GM19099 (cell line): ENCODE measurements around the gene CLCN1.

Source experiments
- POLR2A ChIP-seq: IDR thresholded peaks from 3 replicates; pipeline ENCODE4 v1.6.1; 2011; ENCODE audit warnings: low read depth; ENCODE audit not compliant: insufficient read length; ENCODE audit errors: extremely low read depth

The CLCN1 gene

DNA sequence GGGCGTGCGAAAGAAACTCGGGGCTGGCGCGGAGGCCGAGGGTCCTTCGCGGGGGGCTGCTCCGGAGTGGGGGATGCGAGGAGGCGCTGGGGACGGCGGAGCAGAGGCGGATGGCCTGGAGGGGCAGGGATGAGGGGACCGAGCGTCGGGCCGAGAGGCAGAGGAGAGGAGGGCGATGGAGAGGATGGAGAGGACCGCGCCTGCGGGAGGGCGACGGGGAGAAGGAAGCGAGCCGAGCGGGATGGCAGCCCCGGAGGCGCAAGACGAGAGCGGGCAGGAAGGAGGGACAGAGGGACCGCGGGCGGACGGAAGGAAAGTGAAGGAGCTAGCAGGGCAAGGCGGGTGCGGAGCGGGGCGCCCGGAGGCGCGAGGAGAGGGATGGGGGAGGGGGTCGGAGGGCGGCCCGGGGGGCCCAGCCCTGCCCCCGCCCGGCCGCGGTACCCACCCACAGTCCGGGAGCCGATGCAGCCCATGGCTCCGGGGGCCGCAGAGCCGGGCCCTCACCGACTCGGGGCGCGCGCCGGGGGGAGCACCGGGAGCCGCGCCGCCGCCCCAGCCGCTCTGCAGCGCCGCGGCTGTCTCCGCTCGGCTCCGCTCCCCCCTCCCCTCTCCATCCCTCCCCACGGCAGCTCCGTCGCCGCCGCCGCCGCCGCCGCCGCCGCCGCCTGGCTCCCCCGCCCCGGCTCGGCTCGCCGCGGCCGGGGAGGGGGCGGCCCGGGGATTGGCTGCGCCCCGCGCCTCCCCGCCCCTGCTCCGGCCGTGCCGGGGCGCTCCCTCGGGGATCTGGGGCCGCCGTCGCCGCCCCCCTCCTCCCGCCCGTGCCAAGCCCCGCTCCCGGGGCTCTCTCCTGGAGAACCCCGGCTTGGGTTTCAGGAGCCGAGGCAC is 46.5 kb downstream of the CLCN1 start, which contains the start of gene FAM131B:
FAM131B (minus strand) TSS at position 583 of the 885 bp plus-strand sequence; CDS start at position 473, 110 bp downstream.
- TF ChIP-seq POLR2A: no peak

DNA sequence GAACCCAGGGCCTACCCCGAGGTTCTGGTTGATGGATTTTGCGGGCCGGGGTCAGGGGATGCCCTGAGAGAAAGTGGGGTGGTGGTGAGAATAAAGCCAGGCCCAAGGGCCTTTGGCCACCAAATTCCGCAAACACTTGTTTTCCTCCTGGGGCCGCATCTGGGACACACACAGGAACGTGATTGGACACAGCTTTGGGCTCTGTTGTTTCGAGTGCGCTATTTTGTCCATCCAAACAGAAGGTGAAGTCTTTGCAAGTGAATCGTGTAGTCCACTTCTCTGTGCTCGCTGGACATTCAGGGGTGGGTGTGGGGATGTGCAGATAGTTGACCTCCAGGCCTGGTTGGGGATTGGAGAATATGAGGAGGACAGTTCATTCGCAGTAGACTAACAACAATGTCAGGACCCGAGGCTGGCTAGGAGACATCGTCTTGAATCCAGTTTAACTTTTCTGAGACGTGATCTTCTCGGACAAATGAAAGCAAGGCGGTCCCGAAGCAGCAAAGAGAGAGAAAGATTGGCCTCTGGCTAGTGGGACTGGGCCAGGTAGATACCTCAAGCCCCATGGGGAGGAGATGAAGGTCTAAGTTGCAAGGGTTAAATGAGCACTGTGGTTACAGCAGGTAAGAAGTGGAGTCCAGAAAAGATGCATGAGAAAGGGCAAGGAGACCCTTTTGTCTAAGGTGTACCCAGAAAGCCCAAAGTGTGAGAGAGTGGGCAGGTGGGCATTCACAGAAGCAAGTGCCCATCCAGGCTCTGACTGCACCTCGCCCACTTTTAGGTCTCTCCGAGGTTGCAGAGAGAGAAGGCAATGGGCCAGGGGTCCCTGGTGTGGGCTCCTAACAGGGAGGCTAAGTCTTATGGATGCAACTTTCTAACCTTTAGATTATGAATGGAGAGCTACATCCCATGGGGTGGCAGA is 47.4 kb downstream of the CLCN1 start:
- TF ChIP-seq POLR2A: no peak

DNA sequence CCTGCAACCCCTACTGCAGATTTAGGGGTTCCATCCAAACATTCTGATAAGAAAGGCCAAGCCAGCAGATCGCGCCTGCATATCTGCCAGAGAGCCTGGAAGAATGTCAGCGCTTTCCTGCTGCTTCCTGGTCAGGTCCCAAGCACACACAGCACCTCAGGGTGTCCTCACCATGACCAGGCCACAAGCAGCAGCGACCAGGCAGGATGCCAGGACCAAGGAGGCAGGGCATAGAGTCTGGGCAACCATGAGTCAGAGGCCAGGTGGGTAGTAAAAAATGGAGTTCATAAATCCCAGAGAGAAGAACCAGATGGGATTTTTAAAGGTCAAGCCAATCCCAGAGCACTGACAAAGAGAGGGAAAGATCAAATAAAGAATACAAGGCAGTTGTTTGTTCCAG is 52.1 kb downstream of the CLCN1 start:
- TF ChIP-seq POLR2A: no peak

DNA sequence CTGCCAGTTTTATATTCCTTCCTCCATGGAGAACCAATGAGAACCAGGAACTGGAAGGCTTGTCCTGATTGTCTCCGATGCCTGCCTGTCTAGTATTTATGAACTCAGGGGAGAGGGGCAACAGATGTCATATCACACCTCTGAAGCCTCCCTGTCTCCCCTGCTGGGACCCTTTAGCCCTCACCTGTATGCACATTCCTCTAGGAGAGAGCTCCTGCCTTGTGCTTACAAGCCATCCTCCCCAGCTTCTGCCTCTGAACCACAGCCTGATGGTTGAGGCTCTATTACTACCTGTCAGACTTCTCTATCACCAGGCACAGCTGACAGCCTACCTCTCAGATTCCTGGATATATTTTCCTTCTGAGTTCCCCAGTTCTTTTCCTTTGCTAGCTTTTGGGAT is 52.5 kb downstream of the CLCN1 start:
- no peak for TF ChIP-seq POLR2A

DNA sequence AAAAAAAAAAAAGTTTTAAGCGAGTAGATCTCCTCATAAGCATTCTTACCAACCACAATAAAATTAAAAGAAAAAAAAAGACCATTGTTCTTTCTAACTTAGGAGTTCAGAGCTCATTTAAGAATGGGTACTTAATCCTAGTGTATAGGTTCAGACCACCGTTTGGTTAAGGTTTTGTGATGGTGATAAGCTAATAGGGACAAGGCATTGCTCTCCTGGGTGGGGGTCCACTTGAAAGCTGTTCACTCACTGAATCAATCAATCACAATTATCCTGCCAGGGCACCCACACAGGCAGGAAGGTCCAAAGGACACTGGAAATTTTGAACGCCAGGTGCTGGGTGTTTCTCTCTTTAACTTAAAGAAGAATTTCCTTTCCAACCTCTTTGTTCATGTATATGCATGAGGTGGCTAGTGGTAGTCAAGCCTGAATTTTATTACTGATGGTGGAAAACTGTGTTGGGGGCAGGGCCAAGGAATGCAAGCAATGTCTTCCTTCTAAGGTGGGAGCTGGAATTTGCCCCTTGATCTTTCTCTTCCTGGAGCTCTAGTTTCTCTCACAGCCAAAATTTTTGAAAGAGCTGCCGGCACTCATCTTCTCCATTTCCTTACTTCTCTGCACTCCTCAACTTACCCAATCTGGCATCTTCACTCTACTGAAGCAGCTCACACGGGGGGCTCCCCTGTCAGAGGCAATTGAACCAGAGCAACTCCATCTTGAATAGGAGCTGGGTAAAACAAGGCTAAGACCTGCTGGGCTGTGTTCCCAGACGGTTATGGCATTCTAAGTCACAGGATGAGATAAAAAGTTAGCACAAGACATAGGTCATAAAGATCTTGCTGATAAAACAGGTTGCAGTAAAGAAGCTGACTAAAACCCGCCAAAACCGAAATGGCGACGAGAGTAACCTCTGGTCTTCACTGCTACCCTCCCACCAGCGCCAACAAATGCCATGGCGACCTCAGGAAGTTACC is 54.1 kb downstream of the CLCN1 start:
- no peak for TF ChIP-seq POLR2A

DNA sequence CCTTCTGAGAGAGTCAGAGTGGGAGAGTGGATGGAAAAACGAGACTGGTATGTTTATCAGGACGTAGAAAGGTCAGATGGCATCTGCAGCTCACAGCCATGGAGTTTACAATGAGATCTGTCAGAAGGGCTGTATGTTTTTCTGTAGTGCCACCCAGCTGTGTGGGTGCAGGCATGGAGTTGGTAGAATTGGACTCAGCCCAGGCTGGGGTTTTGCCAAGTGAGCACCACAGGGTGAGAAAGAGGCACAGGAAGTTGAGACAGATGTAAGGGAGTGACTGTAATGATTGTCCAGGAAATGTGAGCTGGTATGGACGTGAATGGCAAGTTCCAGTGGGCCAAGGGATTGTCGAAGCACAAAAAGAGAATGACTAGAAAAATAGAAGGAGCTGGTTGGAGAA is 56.2 kb downstream of the CLCN1 start:
- TF ChIP-seq POLR2A: no peak

DNA sequence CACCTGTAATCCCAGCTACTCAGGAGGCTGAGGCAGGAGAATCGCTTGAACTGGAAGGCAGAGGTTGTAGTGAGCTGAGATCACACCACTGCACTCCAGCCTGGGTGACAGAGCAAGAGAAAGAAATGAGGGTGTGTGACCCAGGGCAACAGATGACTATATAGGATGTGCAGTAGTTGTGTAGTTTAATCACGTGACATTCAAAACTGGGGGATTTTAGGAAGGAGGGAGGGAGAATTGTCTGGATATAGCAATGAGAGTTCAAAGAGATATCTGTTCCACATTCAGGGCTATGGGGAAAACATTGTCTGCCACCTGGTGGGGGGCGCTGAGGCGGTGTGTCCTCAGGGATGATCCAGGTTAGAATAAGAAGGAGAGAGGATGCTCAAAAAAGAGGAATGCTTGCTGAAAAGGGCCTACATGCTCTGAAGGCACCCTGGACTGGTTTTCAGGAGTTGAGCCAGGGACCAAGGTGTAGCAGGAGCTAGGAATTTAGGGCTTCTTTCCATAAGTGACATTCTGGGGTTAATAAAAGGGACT is 57.4 kb downstream of the CLCN1 start:
- no peak for TF ChIP-seq POLR2A

DNA sequence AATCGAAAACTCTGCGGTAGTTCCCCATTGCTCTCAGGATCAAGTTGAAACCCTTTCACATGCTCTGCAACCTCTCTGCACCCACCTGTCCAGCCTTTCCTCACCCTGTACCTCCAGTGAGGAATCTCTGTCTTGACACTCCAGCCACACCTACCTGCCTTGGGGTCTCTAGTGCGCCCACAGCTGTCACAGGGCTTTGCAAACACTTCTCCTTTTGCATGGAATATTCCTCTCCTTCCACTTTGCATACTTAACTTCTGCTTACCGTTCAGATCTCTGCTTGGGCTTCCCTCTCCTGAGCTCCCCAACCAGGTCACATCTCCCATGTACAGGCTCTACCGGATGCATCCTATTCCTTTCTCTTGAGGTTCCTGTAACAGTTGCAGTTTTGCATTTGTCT is 58.6 kb downstream of the CLCN1 start:
- no peak for TF ChIP-seq POLR2A

DNA sequence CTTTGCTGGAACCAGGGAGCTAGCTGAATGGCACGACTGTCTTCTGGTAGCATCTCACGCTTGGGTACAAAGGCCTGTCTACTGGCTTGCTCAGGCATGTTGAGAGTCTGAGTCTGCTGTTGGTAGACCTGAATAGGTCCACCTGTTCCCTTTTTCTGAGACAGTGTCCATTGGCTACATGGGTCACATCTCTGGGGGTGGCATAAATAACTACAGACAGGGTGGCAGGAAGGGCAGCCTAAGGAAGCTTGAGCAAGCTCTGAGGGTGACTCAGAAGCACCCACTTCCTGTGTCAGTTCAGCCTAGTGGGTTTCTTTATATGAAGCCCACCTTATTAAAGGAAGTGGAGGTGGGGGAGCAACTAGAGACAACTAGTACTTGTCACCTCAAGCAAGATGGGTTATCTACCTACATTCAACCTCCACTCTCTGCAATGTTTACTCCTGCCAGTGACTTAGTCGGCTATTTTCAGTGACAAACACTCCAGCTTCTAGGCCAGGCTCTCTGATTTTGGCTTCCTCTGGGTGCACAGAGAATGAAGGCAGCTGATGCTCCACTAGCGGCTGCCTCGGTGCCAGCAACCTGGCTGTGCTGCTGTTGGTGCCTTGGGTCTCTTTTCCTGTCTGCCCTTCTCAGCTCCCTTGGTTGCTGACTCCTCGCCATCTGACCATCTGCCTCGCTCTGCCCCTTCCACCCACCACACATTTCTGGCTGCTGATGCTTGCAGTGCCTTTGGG is 59.6 kb downstream of the CLCN1 start:
- no peak for TF ChIP-seq POLR2A

DNA sequence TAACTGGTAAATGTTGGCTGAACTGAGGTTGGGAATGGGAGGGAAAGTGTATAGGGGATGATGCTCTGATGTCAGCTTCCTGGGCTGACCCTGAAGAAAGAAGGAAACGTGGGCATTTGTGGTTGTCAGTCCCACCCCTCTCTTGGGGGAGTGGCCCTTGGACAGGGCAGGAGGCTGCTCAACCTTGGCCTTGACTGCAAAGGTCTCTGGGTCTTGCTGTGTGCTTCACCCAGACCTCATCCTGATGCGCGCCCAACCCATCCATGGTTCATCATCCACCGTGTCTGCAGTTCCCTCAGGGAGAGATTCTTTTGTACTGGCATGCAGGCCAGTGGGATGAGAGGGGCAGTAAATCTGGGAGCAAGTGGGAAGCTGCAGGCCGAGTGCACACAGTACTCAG is 60.5 kb downstream of the CLCN1 start:
- no peak for TF ChIP-seq POLR2A

DNA sequence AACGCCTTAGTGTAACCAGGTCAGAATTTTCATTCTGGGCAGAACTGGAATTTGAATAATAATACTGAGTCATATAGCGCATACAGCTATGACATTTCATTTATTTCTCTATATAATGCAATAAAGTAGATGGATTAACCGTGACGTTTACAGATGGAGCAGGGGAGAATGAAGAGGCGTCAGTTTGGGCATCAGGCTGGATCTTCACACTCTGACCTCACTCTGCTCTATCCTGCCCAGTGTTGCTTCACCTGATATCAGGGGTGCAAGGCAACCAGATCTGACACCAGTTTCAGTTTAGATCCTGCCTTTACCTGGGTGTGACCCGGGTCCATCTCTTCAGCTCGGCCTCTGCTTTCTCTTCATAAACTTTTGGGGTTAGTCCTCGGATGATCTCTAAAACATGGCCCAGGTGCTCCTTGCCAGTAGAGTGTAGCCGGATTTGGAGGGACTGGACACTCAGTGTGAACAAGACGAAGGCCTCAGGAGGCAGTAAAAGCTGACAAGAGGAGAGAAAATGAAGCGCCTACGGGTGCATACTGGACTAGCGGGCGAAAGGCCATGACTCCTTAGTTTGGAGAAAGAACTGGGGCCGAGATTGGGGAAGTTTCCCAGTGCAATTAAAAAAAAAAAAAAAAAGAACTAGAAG is 63.8 kb downstream of the CLCN1 start:
- TF ChIP-seq POLR2A: no peak

DNA sequence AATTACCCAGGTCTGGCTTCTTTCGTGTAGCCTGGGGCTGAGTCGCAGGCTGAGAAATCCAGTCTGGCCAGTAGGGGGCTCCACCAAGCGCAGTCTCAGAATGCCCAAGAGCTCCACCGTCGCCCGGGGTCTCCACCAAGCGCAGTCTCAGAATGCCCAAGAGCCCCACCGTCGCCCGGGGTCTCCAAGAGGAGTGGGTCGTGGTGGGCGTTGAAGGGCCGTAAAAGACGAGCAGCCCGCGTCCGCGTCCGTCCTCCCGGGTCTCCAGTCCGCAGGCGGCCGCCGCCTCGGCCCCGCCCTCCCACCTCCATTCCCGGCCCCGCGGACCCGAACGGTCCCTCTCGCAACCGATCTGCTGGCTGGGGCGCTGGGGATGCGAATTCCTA is 64.3 kb downstream of the CLCN1 start:
- TF ChIP-seq POLR2A: no peak
